Psoas muscle (tissue), 8 donors: ENCODE data around the gene GATAD1. TPM values are rescaled to one million over a fixed set of nuclear protein-coding genes. Genes with fewer than 3 reads are reported as not detected.

Experiments
- ATAC-seq, 4 donors: fragments of 200-7000 bp; cut with Tn5 transposase; one replicate each; pipeline ENCODE4 v1.9.1; 2020; ENCODE audit warnings: moderate library complexity in 3 of 4, mild to moderate bottlenecking in 2 of 4
- DNase-seq, 2 donors: peaks; one replicate each; pipeline ENCODE4 v3.0.0-alpha.2; 2020
- H3K27ac ChIP-seq: fragments of 200-600 bp; one replicate; pipeline ENCODE4 v1.8.0; 2022
- H3K27me3 ChIP-seq, 3 donors: fragments of 200-600 bp in 1 of 3; one replicate each; pipeline versions ENCODE4 v1.6.1 to v1.8.0; 2013 to 2022; ENCODE audit warnings: low read length in 2 of 3, mild to moderate bottlenecking in 2 of 3, moderate library complexity in 1 of 3; ENCODE audit not compliant: insufficient read depth in 3 of 3
- H3K36me3 ChIP-seq, 2 donors: fragments of 200-600 bp in 1 of 2; one replicate each; pipeline versions ENCODE4 v1.6.1 to v1.8.0; 2013 to 2022; ENCODE audit warnings: low read depth in 1 of 2, mild to moderate bottlenecking in 1 of 2, moderate library complexity in 1 of 2; ENCODE audit not compliant: insufficient read depth in 1 of 2
- H3K4me1 ChIP-seq: fragments of 200-600 bp; one replicate; pipeline ENCODE4 v1.8.0; 2022
- H3K4me3 ChIP-seq: fragments of 200-600 bp; one replicate; pipeline ENCODE4 v1.8.0; 2022; ENCODE audit warnings: mild to moderate bottlenecking
- H3K9me3 ChIP-seq: fragments of 200-600 bp; one replicate; pipeline ENCODE4 v1.8.0; 2022
- WGBS, 3 donors: extraction: QIAGEN DNeasy Blood & Tissue Kit; methylation state at CpG; one replicate each; pipeline versions ENCODE4 v1.1.6 to v1.1.7; 2013; 5-methylcytosine and 5-hydroxymethylcytosine counted together
- intact Hi-C, 2 donors: fragments of 100-400 bp; cut with DNase I; formaldehyde crosslinking; loops; one replicate each; pipeline versions ENCODE4 v1.11.0 to v1.14.2; 2022
- polyA plus RNA-seq, 3 donors: library from polyadenylated mRNA; stranded (reverse); fragments of 200-250 nt; gene quantifications; one replicate each; pipeline ENCODE4 v1.2.3, GENCODE V29; 2013
- total RNA-seq, 4 donors: library from RNA; stranded (reverse); fragmentation: NEBNext Ultra II Directional in 2 of 4; extraction: Animal tissue kit (Norgen Biotek cat#: 25700) in 2 of 4; gene quantifications; one replicate each; pipeline versions ENCODE4 v1.2.1 to v1.2.4, GENCODE V29; 2021 to 2023
- TF ChIP-seq, protein P1 (sequence below): fragments of 200-600 bp; IDR thresholded peaks from one replicate; pipeline ENCODE4 v1.8.0; 2022; ENCODE audit warnings: antibody characterized with exemption
- donor health status: healthy with polysubstance abuse.
- donor health status: DM: no; HTN: no; CAD: no; lungs with moderate emphysema.
- donor health status: Bipolar disorder and iron deficiency.
- donor health status: healthy.
- donor health status: DM: yes; HTN: yes; CAD: no.
- donor health status: DM: no; HTN: no; CAD: no.
- donor health status: DM: no; HTN: no; CAD: no.
- donor health status: DM: yes; HTN: yes; CAD: no.

GATAD1 gene
- total and polyA plus RNA-seq, 7 donors = 7.4 to 12.5 (median 10.5) TPM

DNA sequence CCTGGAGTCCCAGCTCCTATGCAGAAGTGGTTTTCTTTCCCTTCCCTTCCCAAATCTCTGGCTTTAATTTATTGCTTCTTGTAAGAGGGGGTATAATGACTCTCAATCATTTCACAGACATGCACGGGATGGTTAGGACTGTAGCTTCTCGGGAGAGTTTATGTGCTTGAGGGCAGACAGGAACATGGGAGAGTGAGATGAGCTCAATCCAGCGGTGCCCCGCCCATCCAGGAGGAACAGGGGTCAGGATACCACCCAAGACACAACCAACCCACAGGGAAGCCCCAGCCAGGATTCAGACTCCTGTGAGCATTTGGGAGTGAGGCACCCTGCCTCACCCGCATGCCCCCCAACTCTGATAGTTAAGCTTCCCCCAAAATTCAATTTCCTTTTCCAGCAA lies 33.7 kb upstream of the GATAD1 start:
- 49 to 57% (median 54%) methylated on average over 5 of the region's 5 CpGs for WGBS, 3 donors
- intact Hi-C loops = no loop called here

DNA sequence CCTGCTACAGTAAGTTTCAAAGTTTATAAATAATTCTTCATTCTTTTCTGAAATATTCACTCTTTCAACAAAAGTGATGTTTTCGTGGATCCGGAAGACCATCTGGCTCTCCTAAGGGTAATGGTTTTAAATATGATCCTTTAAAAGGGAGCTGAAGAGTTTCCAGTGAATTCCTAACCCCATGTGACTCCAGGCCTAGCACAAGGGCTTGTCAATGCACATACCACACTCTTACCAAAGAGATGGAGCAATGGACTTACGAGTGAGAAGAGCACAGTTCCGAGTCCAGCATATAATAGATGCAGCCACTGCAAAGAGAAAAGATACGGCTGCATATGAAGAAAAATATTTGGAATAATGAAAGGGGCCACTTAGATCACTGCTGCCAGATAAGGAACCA lies 32.1 kb upstream of the GATAD1 start:
- WGBS, 3 donors = 71 to 74% (median 74%) methylated on average over 5 of the region's 5 CpGs
- no peak overlapping the region for H3K27ac ChIP-seq
- TF ChIP-seq, protein P1, sequence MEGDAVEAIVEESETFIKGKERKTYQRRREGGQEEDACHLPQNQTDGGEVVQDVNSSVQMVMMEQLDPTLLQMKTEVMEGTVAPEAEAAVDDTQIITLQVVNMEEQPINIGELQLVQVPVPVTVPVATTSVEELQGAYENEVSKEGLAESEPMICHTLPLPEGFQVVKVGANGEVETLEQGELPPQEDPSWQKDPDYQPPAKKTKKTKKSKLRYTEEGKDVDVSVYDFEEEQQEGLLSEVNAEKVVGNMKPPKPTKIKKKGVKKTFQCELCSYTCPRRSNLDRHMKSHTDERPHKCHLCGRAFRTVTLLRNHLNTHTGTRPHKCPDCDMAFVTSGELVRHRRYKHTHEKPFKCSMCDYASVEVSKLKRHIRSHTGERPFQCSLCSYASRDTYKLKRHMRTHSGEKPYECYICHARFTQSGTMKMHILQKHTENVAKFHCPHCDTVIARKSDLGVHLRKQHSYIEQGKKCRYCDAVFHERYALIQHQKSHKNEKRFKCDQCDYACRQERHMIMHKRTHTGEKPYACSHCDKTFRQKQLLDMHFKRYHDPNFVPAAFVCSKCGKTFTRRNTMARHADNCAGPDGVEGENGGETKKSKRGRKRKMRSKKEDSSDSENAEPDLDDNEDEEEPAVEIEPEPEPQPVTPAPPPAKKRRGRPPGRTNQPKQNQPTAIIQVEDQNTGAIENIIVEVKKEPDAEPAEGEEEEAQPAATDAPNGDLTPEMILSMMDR = no peak

More for the DNA sequence above, 33.7 kb upstream of the GATAD1 start:
- Histone ChIP-seq H3K9me3 (no peaks in the 10 kb centered on the region), H3K27me3 (peaks cover 0 to 10% (median 0%) of the 10 kb centered on the region in 3 donors), H3K4me3 (no peak overlapping the region), H3K27ac (no peak overlapping the region), H3K4me1 (no peaks in the 10 kb centered on the region), H3K36me3 (no peaks in the 10 kb centered on the region)
- DNase-seq (no peak), ATAC-seq (no peak)
- TF ChIP-seq, protein P1 = no peak

DNA sequence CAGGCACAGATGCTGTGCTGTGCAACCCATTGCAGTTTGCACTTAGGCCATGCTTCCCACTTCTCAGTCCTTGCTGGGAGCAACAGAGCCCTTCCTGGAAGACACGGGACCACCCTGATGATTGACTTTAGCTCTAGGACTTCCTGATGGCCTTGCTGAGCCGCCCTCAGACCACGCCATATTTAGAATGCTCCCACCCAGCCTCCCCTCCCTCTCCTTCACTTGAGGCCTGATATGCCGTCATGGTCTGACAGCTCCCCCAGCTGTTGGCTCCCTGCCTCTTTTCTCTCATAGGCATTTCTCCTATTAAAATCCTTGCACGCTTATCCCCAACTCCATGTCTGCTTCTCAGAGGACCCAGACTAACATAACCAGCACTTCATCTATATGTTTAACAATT lies 29.4 kb upstream of the GATAD1 start:
- no peak overlapping the region for H3K4me3 ChIP-seq
- ATAC-seq = no peak
- TF ChIP-seq, protein P1 = no peak

More for the DNA sequence above, 32.1 kb upstream of the GATAD1 start:
- Histone ChIP-seq H3K27me3 (peaks cover 0 to 10% (median 0%) of the 10 kb centered on the region in 3 donors), H3K4me3 (no peak overlapping the region), H3K36me3 (no peaks in the 10 kb centered on the region), H3K9me3 (no peaks in the 10 kb centered on the region), H3K4me1 (no peaks in the 10 kb centered on the region)
- no peak for ATAC-seq
- intact Hi-C loops = no loop called here
- DNase-seq = no peak

DNA sequence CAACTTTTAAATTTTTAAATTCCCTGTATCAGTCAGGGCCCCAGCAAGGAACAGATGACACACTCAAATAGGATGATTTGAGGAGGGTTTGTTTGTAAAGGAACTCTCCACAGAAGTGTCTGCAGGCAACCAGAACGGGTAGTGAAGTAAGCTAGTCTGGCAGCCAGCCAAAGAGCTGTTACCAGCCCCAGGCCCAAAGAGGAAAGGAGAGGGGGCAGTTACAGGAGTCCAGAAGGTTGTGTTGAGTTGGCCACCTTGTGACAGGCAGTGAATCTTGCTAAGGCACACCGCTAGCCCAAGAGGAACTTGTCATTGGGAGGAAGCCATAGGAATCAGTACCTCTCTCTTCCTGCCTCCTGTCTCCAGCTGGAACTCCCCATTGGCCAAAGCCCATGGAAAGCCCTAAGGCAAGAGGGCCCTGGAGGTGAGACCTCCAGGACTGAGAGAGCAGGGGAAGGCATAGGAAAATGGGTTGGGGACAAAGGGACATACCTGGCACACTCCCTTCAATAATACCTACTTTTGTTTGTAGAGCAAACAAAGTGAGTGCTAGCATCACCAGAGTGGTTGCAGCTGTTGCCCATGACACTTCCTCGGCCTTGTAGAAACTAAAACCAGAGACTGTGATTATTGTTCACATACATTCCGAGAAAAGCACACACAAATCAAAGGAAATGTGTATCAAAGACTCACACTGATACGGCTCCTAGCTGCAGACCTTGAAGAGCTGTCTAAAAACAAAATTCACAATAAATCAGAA lies 25.4 kb upstream of the GATAD1 start:
- Histone ChIP-seq H3K9me3 (no peaks in the 10 kb centered on the region), H3K36me3 (no peaks in the 10 kb centered on the region), H3K4me3 (no peak overlapping the region), H3K27ac (no peak overlapping the region), H3K27me3 (peaks cover 0 to 11% (median 0%) of the 10 kb centered on the region in 3 donors), H3K4me1 (no peaks in the 10 kb centered on the region)
- intact Hi-C loops = loop anchor here in 1 of 2 donors (10.0 kb wide), 1 partner anchor 633 kb away; no protein-coding TSS in a partner anchor
- 59 to 66% (median 60%) methylated on average over 5 of the region's 5 CpGs for WGBS, 3 donors
- ATAC-seq (no peak), DNase-seq (no peak)
- TF ChIP-seq, protein P1 = no peak

More for the DNA sequence above, 29.4 kb upstream of the GATAD1 start:
- H3K4me1 ChIP-seq = no peaks in the 10 kb centered on the region
- DNase-seq = no peak
- intact Hi-C loops = no loop called here
- H3K36me3 ChIP-seq = no peaks in the 10 kb centered on the region
- H3K9me3 ChIP-seq = no peaks in the 10 kb centered on the region
- H3K27ac ChIP-seq = no peak overlapping the region
- 62 to 66% (median 64%) methylated on average over 5 of the region's 5 CpGs for WGBS, 3 donors
- peaks cover 0 to 6% (median 0%) of the 10 kb centered on the region in 3 donors for H3K27me3 ChIP-seq
